CD4-positive, alpha-beta T cell treated with Interferon gamma for 1 hour (primary cell): ENCODE results near the gene SH3BP2.

ENCODE experiments used
- DNase-seq: peaks from one replicate; pipeline ENCODE4 v3.0.0-alpha.2; 2020

Gene SH3BP2

GRCh38 chr4:2882341-2882740 is 89.5 kb downstream of the SH3BP2 start:
- no peak for DNase-seq

- no peak for DNase-seq
Measured at GRCh38 chr4:2886161-2886560, 93.3 kb downstream of the SH3BP2 start.

GRCh38 chr4:2886622-2887021 is 93.7 kb downstream of the SH3BP2 start:
- DNase-seq = no peak

GRCh38 chr4:2887343-2887742 is 94.5 kb downstream of the SH3BP2 start:
- no peak for DNase-seq

- DNase-seq = no peak
Measured at GRCh38 chr4:2888886-2889285, 96.0 kb downstream of the SH3BP2 start.
